Sigmoid colon (tissue), 4 donors: ENCODE measurements around the gene TBC1D2.

ENCODE experiments used
- EP300 ChIP-seq, 4 donors: sonication (generic); formaldehyde crosslinking; IDR thresholded peaks; one replicate each; pipeline ENCODE4 v1.6.1; 2017; ENCODE audit warnings: antibody characterized with exemption in 4 of 4
- POLR2A ChIP-seq, 2 donors: fragments of 450-650 bp; IDR thresholded peaks; one replicate each; pipeline ENCODE4 v1.6.1; 2016; ENCODE audit warnings: antibody characterized with exemption in 2 of 2, mild to moderate bottlenecking in 2 of 2, moderate library complexity in 2 of 2
- POLR2AphosphoS5 ChIP-seq, 4 donors: sonication (generic); formaldehyde crosslinking; IDR thresholded peaks; one replicate each; pipeline ENCODE4 v1.6.1; 2017; ENCODE audit warnings: antibody characterized with exemption in 4 of 4
- TF ChIP-seq, protein P1 (sequence below), 4 experiments: fragments of 450-650 bp in 3 of 4; fragments of 200-600 bp in 1 of 4; IDR thresholded peaks; one replicate each; pipeline ENCODE4 v1.5.1; 2016 to 2019; ENCODE audit warnings: antibody characterized with exemption in 4 of 4, mild to moderate bottlenecking in 3 of 4, moderate library complexity in 2 of 4

- TF ChIP-seq, protein P1, sequence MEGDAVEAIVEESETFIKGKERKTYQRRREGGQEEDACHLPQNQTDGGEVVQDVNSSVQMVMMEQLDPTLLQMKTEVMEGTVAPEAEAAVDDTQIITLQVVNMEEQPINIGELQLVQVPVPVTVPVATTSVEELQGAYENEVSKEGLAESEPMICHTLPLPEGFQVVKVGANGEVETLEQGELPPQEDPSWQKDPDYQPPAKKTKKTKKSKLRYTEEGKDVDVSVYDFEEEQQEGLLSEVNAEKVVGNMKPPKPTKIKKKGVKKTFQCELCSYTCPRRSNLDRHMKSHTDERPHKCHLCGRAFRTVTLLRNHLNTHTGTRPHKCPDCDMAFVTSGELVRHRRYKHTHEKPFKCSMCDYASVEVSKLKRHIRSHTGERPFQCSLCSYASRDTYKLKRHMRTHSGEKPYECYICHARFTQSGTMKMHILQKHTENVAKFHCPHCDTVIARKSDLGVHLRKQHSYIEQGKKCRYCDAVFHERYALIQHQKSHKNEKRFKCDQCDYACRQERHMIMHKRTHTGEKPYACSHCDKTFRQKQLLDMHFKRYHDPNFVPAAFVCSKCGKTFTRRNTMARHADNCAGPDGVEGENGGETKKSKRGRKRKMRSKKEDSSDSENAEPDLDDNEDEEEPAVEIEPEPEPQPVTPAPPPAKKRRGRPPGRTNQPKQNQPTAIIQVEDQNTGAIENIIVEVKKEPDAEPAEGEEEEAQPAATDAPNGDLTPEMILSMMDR (IDR thresholded peaks at IDR 0.05): no peak
- TF ChIP-seq POLR2AphosphoS5 (IDR thresholded peaks at IDR 0.05): no peak
- TF ChIP-seq POLR2A (IDR thresholded peaks at IDR 0.05): no peak
- TF ChIP-seq EP300 (IDR thresholded peaks at IDR 0.05): no peak
These were observed 90.5 kb downstream of the TBC1D2 start for GRCh38 chr9:98164912-98165311.
